Measurements from ENCODE around the gene TP53TG3E.
"Not testable (repeated sequence)": the region's sequence is repeated elsewhere in the genome, so short reads cannot be mapped to it uniquely, and the experiment has no call there.

GRCh38 chr16:33338543-33338951 is 34.4 kb downstream of the TP53TG3E start:
- TF ChIP-seq, protein P1, sequence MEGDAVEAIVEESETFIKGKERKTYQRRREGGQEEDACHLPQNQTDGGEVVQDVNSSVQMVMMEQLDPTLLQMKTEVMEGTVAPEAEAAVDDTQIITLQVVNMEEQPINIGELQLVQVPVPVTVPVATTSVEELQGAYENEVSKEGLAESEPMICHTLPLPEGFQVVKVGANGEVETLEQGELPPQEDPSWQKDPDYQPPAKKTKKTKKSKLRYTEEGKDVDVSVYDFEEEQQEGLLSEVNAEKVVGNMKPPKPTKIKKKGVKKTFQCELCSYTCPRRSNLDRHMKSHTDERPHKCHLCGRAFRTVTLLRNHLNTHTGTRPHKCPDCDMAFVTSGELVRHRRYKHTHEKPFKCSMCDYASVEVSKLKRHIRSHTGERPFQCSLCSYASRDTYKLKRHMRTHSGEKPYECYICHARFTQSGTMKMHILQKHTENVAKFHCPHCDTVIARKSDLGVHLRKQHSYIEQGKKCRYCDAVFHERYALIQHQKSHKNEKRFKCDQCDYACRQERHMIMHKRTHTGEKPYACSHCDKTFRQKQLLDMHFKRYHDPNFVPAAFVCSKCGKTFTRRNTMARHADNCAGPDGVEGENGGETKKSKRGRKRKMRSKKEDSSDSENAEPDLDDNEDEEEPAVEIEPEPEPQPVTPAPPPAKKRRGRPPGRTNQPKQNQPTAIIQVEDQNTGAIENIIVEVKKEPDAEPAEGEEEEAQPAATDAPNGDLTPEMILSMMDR (IDR thresholded peaks at IDR 0.05; ENCODE audit: poor library complexity), result not testable (repeated sequence)
- not testable (repeated sequence) for TF ChIP-seq EZH2 (IDR thresholded peaks at IDR 0.05; ENCODE audit: borderline replicate concordance)
